Spleen (tissue), 7 donors: ENCODE measurements around the gene RSAD2.

Experiments
- CTCF ChIP-seq, 11 experiments: fragments of 200-600 bp in 7 of 11; fragments of 450-650 bp in 4 of 11; sonication (generic) in 4 of 11; IDR thresholded peaks in 8 of 11; conservative IDR thresholded peaks in 3 of 11; 1 replicate in 7 of 11; 2 replicates in 4 of 11; pipeline versions ENCODE4 v1.4.0 to v1.8.0; 2016 to 2021; ENCODE audit warnings: antibody characterized with exemption in 11 of 11, inconsistent platforms in 4 of 11, mild to moderate bottlenecking in 1 of 11
- POLR2A ChIP-seq, 3 donors: fragments of 450-650 bp; IDR thresholded peaks; one replicate each; pipeline ENCODE4 v1.5.1; 2017; ENCODE audit warnings: antibody characterized with exemption in 3 of 3, mild to moderate bottlenecking in 1 of 3
- donor health status: DM: no; HTN: no; CAD: no; lungs with moderate emphysema.
- donor health status: DM: no; HTN: no; CAD: no.
- donor health status: DM: no; HTN: no; CAD: no.

- TF ChIP-seq CTCF (IDR thresholded peaks at IDR 0.05 in 8 of 11, conservative IDR thresholded peaks at IDR 0.05 in 3 of 11) (no peak), POLR2A (IDR thresholded peaks at IDR 0.05) (no peak)
These were observed 43.1 kb downstream of the RSAD2 start for GRCh38 chr2:6920743-6921064.
